OCI-LY3 (cell line): ENCODE results near the gene KLHL3.

ENCODE experiments used
- CTCF ChIP-seq: fragments of 200-600, 300-600 bp; sonication (generic); IDR thresholded peaks from 2 replicates; pipeline ENCODE4 v1.5.1; 2014; ENCODE audit warnings: antibody characterized with exemption, low read length, low read depth
- EZH2phosphoT487 ChIP-seq: fragments of 200-600 bp; shearing (Covaris generic); IDR thresholded peaks from 2 replicates; pipeline ENCODE4 v1.6.1; 2018; ENCODE audit warnings: antibody characterized with exemption, mixed run types, low read depth

GRCh38 chr5:137572042-137572695, 163.7 kb downstream of the KLHL3 start:
- TF ChIP-seq CTCF, result no peak
- TF ChIP-seq EZH2phosphoT487, result no peak
